Suprapubic skin (tissue), 4 donors: ENCODE data around the gene MGAT4C. TPM values are rescaled to one million over a fixed set of nuclear protein-coding genes. Genes with fewer than 3 reads are reported as not detected.

Experiments used
- DNase-seq, 2 donors: peaks; one replicate each; pipeline ENCODE4 v3.0.0-alpha.2; 2019; ENCODE audit warnings: low spot score in 2 of 2
- H3K27ac ChIP-seq: fragments of 200-600 bp; sonication (generic); one replicate; pipeline ENCODE4 v1.5.1; 2019
- H3K27me3 ChIP-seq: fragments of 200-600 bp; sonication (generic); one replicate; pipeline ENCODE4 v1.5.1; 2019
- H3K36me3 ChIP-seq: fragments of 200-600 bp; sonication (generic); one replicate; pipeline ENCODE4 v1.5.1; 2019
- H3K4me1 ChIP-seq: fragments of 200-600 bp; sonication (generic); one replicate; pipeline ENCODE4 v1.5.1; 2019
- H3K4me3 ChIP-seq: fragments of 200-600 bp; sonication (generic); one replicate; pipeline ENCODE4 v1.5.1; 2019; ENCODE audit warnings: mild to moderate bottlenecking
- H3K9me3 ChIP-seq: fragments of 200-600 bp; sonication (generic); one replicate; pipeline ENCODE4 v1.5.1; 2019
- CTCF ChIP-seq, 2 donors: fragments of 200-600 bp in 1 of 2; fragments of 450-650 bp in 1 of 2; sonication (generic) in 1 of 2; IDR thresholded peaks; one replicate each; pipeline ENCODE4 v1.5.1; 2016 to 2019; ENCODE audit warnings: antibody characterized with exemption in 2 of 2, mild to moderate bottlenecking in 1 of 2, moderate library complexity in 1 of 2
- EP300 ChIP-seq: sonication (generic); formaldehyde crosslinking; IDR thresholded peaks from one replicate; pipeline ENCODE4 v1.6.1; 2017; ENCODE audit warnings: antibody characterized with exemption
- POLR2A ChIP-seq, 2 donors: fragments of 450-650 bp; IDR thresholded peaks; one replicate each; pipeline ENCODE4 v1.6.1; 2017; ENCODE audit warnings: antibody characterized with exemption in 2 of 2, mild to moderate bottlenecking in 2 of 2, moderate library complexity in 2 of 2
- POLR2AphosphoS5 ChIP-seq, 3 donors: sonication (generic); formaldehyde crosslinking; IDR thresholded peaks; one replicate each; pipeline ENCODE4 v1.6.1; 2017; ENCODE audit warnings: antibody characterized with exemption in 3 of 3
- WGBS: methylation state at CpG from one replicate; pipeline ENCODE4 v1.1.5; 2018; 5-methylcytosine and 5-hydroxymethylcytosine counted together
- total RNA-seq, 4 donors: library from RNA; depleted of rRNA; stranded (reverse); fragments of >200 nt; gene quantifications; one replicate each; pipeline ENCODE4 v1.1.0, GENCODE V29; 2016

MGAT4C gene
- total RNA-seq, 4 donors from 2014 or later = under 0.01 to 0.55 (median 0.26) TPM; not detected in 1

- H3K4me3 ChIP-seq = no peak overlapping the region
- no peaks in the 10 kb centered on the region for H3K4me1 ChIP-seq
- no peaks in the 10 kb centered on the region for H3K27me3 ChIP-seq
- no peak for DNase-seq
- TF ChIP-seq POLR2A (IDR thresholded peaks at IDR 0.05) = no peak
- no peak for TF ChIP-seq POLR2AphosphoS5 (IDR thresholded peaks at IDR 0.05)
- TF ChIP-seq EP300 = no peak
- no peak overlapping the region for H3K27ac ChIP-seq
- H3K36me3 ChIP-seq = no peaks in the 10 kb centered on the region
- 47% methylated on average over 8 of the region's 8 CpGs for WGBS
- no peaks in the 10 kb centered on the region for H3K9me3 ChIP-seq
These were observed 25.6 kb downstream of the MGAT4C start for GRCh38 chr12:86230516-86231146.

- H3K4me1 ChIP-seq = no peaks in the 10 kb centered on the region
- H3K27ac ChIP-seq = no peak overlapping the region
- H3K27me3 ChIP-seq = no peaks in the 10 kb centered on the region
- H3K36me3 ChIP-seq = no peaks in the 10 kb centered on the region
- H3K4me3 ChIP-seq = no peak overlapping the region
- H3K9me3 ChIP-seq = no peaks in the 10 kb centered on the region
- no peak for DNase-seq
- TF ChIP-seq POLR2A (IDR thresholded peaks at IDR 0.05) = no peak
- no peak for TF ChIP-seq POLR2AphosphoS5 (IDR thresholded peaks at IDR 0.05)
- TF ChIP-seq EP300 = no peak
- TF ChIP-seq CTCF (IDR thresholded peaks at IDR 0.05) = no peak
- WGBS = 89% methylated on average over 2 of the region's 2 CpGs
These were observed 26.4 kb downstream of the MGAT4C start for GRCh38 chr12:86229772-86230171.

GRCh38 chr12:86228656-86229055 is 27.5 kb downstream of the MGAT4C start:
- H3K4me1 ChIP-seq = no peaks in the 10 kb centered on the region
- no peaks in the 10 kb centered on the region for H3K9me3 ChIP-seq
- no peak overlapping the region for H3K27ac ChIP-seq
- DNase-seq = no peak
- no peak overlapping the region for H3K4me3 ChIP-seq
- no peak for TF ChIP-seq POLR2A (IDR thresholded peaks at IDR 0.05)
- TF ChIP-seq POLR2AphosphoS5 (IDR thresholded peaks at IDR 0.05) = no peak
- TF ChIP-seq CTCF (IDR thresholded peaks at IDR 0.05) = no peak
- no peaks in the 10 kb centered on the region for H3K27me3 ChIP-seq
- H3K36me3 ChIP-seq = no peaks in the 10 kb centered on the region

GRCh38 chr12:86226481-86226880 is 29.7 kb downstream of the MGAT4C start:
- no peaks in the 10 kb centered on the region for H3K4me1 ChIP-seq
- no peak for DNase-seq
- H3K4me3 ChIP-seq = no peak overlapping the region
- H3K9me3 ChIP-seq = no peaks in the 10 kb centered on the region
- 45% methylated on average over 3 of the region's 3 CpGs for WGBS
- H3K27me3 ChIP-seq = no peaks in the 10 kb centered on the region
- H3K27ac ChIP-seq = no peak overlapping the region
- no peaks in the 10 kb centered on the region for H3K36me3 ChIP-seq
- TF ChIP-seq CTCF (IDR thresholded peaks at IDR 0.05) (no peak), POLR2AphosphoS5 (IDR thresholded peaks at IDR 0.05) (no peak), EP300 (no peak), POLR2A (IDR thresholded peaks at IDR 0.05) (no peak)

GRCh38 chr12:86216591-86216990 is 39.6 kb downstream of the MGAT4C start:
- TF ChIP-seq POLR2AphosphoS5 (IDR thresholded peaks at IDR 0.05) (no peak), POLR2A (IDR thresholded peaks at IDR 0.05) (no peak), EP300 (no peak), CTCF (IDR thresholded peaks at IDR 0.05) (no peak)

GRCh38 chr12:86213012-86213411 is 43.2 kb downstream of the MGAT4C start:
- TF ChIP-seq EP300 = no peak
- TF ChIP-seq POLR2AphosphoS5 (IDR thresholded peaks at IDR 0.05) = no peak
- TF ChIP-seq POLR2A (IDR thresholded peaks at IDR 0.05) = no peak
- no peak for TF ChIP-seq CTCF (IDR thresholded peaks at IDR 0.05)
- no peak for DNase-seq
- no peak overlapping the region for H3K4me3 ChIP-seq
- no peaks in the 10 kb centered on the region for H3K9me3 ChIP-seq
- H3K4me1 ChIP-seq = no peaks in the 10 kb centered on the region
- 45% methylated on average over 2 of the region's 2 CpGs for WGBS
- no peaks in the 10 kb centered on the region for H3K27me3 ChIP-seq
- no peak overlapping the region for H3K27ac ChIP-seq
- H3K36me3 ChIP-seq = no peaks in the 10 kb centered on the region

More at GRCh38 chr12:86216591-86216990, 39.6 kb downstream of the MGAT4C start:
- Histone ChIP-seq H3K4me3 (no peak overlapping the region), H3K9me3 (no peaks in the 10 kb centered on the region), H3K4me1 (no peaks in the 10 kb centered on the region), H3K36me3 (no peaks in the 10 kb centered on the region), H3K27me3 (no peaks in the 10 kb centered on the region), H3K27ac (no peak overlapping the region)
- DNase-seq = no peak
- 31% methylated on average over 2 of the region's 2 CpGs for WGBS
